Stimulated activated CD8-positive, alpha-beta memory T cell treated with anti-CD3 and anti-CD28 coated beads, Interleukin-4, amount 100 ng/mL, for 24 hours (primary cell): Measurements from ENCODE around the gene DISC1.

Experiments used
- DNase-seq: peaks from one replicate; pipeline ENCODE4 v3.0.0-alpha.2; 2020; ENCODE audit warnings: low read depth

DISC1 gene

DNA sequence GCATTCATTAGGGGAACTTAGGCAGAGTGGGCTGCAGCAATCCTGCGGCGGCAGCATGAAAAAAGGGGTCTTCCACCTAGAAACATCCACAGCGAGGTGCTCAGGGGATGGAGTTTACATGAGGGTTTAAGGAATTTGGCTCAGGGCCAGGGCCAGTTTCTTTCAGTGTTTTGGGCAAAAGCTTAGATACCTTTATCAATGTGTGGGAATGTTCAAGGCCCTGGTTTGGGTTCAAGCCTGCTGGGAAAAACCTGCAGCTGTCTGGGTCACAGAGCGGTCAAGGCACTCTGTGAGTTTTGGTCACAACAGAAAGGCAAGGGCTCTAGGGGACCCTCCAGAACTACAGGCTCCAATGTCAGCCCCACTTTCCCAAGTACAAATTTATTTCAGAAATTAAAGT is 230.3 kb downstream of the DISC1 start:
- DNase-seq, result no peak

DNA sequence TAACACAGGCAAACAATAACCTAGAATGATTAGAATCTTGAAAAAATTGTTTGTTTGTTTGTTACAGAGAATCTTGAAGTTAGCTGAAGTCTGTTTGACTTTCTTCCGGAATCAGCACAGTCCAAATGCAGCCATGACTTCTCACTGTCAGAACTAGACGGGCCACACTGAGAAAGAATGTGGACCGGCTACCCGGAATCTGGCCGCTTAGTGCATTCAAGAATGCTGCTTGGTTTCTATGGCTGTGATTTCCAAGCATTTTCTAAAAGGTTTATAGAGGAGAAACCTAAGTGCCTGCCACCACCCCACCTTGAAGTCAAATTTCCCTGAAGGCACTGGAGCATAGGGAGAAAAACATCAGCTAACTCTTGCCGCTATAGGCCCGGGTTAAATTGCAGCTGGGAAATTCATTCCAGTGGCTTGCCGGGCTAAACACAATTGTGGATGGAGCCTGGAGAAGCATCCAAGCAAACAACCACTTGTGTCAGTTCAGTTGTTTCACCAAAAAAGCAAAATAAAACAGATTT is 231.1 kb downstream of the DISC1 start:
- DNase-seq, result no peak

DNA sequence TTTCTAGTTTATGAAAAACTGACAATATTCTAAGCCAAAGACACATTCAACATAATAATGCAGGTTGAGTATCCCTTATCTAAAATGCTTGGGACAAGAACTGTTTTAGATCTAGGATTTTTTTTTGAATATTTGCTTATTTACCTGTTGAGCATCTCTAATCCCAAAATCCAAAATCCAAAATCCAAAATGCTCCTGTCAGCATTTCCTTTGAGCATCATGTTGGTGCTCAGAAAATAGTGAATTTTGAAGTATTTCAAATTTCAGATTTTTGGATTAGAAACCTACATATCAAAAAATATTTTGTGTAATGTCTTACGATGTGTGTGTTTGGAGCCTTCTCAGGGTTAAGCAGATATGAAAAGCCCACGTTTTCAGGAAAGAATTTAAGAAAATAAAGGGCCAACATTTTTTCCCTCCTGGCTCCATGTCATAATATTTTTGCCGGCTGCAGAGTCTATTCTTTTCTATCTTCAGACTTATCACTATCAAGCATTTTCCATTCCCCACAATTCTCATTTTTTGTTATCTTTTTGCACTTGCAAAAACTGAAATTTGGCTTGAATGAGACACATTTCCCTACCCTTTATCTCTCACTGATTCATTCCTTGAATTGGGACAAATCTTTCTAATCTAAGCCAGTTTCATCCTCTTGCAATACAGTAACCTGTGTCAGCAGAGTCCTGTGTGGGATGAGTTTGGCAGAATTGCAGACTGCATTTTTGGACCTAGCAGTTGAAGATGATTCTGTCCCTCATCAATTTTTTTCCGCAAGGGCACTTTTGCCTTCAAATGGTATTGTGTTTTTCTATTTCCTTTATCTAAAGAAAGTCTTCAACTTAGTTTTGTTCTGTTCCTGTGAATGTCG is 233.9 kb downstream of the DISC1 start:
- no peak for DNase-seq

DNA sequence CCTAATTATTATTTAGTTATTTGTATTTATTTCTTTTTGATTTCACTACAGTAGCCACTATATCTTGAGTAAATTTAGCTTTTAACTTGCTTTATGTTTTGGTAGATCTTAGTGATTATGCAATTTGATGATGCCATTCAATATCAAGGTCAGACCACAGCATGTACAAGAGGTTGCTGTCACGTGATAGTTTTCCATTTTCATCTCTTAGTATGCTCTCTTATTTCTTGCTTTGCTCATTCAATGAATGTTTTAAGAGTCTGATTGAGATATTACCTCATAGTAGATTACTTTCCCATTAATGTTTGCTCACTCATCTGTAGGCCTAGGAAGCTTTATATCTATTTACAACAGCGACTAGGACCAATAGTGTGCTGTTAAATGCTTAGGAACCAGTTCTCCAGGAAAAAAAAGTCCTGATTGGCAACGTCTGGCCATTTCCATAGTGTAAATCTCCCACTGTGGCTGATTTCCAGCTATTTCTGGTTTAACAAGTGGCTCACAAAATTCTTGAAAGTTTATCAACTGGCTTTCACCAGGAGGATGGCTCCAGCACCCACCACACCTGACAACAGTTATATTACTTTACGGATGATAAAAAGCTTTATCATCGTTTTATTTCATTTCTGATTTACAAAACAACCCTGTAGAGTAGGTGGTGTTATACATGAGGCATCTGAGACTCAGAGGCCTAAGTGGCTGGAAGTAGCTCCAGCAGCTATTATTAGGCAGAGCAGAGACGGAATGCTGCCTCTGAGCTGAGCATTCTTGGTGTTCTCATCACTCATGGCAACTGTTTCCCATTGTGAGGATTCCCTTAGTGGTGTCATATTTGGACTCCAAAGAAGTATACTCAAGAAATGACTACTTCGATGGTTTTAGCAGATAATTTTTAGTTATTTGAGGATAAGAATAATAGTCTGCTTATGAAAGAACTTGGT is 235.2 kb downstream of the DISC1 start:
- DNase-seq, result no peak

DNA sequence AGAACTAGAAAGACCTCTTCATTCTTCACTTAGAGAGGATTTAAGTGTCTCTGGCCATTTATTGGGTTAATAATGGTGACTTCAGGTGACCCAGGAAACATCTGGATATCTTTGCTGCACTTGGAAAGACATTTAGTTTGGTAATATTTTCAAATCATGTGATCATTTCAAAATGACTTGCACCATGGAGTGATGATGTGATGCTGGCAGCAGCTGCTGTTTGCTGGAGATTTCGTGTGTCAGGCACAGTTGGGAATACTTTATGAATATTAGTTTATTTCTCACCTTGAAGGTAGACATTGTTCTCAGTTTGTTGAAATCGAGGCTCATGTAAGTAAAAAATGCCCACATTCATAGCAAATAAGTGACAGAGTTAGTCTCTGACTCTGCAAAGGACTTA is 236.0 kb downstream of the DISC1 start:
- DNase-seq, result no peak

DNA sequence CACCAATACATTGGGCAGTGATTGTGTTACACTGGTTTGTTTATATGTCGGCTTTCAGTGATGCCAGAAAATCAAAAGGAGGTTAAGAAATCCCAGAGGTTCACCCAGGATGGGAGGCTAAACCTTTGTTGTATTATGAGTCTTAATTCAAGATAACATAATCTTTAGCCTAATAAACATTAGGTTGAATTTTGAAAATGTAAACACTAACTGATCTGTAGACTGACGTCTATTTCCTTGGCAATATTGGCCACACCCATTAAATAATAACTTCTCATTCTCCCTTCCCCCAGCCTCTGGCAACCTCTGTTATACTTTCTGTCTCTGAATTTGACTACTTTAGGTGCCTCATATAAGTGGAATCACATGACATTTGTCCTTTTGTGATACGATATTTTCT is 238.7 kb downstream of the DISC1 start:
- DNase-seq, result no peak

DNA sequence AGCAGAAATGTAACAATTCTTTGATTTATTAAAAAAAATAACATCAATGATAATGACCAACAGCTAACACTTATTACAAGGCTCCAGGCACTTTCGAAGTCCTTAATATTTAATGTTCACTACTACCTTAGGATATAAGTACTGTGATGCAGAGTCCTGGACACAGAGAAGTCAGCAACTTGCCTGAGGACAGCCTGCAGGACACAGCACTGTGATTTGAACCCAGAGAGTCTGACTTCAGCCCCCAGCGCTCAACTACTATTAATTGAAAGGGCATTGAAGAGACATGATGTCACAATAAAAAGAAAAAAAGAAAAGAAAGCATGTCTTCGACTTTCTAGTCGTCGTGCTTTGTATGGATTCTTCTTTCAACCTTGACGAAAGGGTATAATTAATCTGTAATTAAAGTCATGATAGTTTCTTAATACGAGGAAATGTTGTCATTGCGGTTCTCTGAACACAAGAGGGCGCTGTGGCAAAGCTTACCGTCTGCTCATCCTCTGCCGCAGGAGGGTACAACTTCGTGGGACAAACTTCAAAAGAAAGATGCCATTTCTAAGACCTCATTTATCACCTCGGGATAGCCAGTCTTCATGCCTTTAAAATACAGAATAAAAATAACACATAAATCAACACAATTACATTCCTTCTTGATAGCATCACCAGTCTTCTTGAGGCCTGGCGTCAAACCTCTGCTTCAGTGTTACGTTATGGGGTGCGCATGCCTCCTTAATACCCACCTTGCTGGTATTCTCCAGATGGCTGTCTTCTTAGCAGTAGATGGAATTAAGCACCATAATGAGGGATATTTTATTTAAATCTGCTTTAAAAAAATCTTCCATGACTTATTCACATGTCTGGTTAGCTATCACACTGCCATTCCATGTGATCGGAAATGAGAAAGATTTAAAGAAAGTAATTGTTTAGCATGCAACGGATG is 240.1 kb downstream of the DISC1 start:
- DNase-seq, result peak; percentile 19

DNA sequence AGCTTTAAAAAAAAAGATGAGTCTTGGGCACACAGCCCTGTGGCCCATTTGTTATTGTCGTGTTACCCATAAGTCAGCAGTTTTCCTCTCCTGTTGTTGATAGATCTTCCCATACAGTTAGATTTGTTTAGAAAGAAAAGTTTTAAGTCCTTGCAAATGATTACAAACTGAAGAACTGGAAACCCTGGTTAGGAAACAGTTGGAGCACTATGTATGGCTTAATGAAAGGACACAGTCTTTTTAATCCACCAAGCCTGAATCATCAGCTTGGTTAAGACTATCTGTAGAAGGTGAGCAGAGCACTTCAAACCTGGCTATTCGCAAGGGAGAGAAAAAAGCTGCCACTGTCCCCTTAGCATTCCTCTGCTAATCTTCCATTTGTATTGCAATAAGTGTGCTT is 241.0 kb downstream of the DISC1 start:
- no peak for DNase-seq

DNA sequence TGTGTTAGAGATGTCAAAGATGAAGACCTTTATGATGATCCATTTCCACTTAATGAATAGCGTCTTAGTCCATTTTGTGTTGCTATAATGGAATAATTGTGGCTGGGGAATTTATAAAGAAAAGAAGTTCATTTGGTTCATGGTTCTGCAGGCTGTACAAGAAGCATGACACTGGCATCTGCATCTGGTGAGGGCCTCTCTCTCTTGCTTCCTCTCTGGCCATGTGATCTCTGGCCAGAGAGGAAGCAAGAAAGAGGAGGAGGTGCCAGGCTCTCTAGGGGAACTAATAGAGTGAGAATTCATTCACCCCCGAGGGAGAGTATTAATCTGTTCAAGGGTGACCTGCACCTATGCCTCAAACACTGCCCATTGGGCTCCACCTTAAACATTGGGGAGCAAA is 242.8 kb downstream of the DISC1 start:
- no peak for DNase-seq

DNA sequence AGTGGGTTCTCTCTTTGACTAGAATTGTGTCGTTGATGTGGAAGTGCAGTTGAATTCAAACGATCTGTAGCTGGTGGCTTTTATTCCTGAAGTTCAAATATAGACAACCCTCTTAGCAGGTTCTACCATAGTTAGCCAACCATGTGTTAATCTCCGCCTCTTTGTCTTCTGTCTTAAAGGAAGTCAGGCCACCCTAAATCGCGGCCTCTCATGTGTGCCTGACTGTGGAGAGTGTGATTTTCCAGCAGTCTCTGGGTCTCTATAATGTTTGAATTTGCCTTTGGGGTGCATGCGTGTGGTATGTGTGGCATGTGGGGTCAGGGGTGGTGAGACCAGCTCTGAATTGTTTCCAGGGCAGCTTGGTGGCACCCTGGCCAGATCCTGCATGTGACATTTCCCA is 244.9 kb downstream of the DISC1 start:
- no peak for DNase-seq

DNA sequence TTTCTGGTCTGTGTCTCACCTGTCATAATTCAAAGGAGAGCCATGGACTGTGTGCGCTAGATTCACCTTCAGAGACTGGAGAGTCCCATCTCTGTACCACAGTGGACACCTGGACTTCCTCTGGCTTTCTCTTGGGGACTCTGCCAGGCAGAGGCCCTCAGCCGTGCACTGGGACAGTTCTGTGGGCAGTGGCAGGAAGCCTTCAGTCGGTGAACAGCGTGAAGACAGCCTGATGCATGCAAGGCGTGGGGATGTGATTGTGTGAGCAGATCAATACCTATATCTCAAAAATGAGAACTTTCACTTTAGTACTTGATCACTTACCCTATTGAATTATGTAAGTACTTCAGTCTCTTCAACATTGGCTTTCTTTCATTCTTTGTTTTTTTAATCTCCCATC is 245.3 kb downstream of the DISC1 start:
- no peak for DNase-seq

DNA sequence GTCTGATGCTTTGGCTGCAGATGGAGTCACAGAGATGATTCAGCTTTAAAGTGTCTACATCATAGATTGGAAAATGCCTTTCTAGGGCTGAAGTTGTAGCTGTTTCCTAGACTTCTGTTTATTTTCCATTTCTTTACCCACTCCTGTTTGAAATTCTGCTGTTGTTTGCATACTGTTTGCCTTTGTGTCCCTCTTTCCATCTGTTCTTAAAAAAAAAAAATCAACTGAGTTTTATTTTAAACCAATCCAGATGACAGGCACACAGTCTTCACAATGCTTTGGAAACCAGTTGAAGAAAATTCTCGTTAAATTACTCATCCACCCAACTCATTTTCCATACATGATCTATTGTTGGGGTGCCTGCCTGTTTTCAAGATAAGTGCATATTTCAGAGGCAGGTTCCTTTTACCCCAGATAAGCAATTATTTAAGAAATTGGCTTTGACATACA is 245.9 kb downstream of the DISC1 start:
- no peak for DNase-seq

DNA sequence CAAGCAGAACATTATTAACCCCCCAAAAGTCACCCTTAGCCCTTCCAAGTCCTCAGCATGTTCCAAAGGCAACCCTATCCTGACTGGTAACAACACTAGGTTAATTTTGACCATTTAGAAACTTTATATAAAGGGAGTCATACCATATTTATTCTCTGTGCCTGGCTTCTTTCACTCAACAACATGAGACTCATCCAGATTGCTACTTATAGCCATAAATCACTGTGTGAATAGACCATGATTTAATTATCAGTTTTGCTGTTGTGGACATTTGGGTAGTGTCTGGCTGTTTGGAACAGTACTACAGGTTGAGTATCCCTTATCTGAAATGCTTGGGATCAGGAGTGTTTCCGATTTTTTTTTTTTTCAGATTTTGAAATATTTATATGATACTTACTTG is 252.1 kb downstream of the DISC1 start:
- DNase-seq, result no peak

DNA sequence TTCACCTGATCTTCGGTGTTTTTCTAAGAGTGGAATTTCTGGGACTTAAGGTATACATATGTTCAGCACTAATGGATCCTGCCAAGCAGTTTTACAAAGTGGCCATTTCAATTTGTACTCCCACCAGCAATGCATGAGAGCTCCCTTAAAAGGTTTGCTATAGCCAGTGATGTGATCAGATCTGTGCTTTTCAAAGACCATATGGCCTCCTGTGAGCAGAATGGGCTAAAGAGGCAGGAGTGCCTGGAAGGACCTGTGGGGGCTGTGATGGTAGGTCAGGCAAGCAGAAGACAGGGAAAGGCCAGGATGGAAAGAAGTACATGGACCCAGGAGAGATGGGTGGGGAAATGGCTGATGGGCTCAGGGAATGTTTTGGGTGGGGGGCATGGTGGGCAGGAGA is 252.7 kb downstream of the DISC1 start:
- no peak for DNase-seq

DNA sequence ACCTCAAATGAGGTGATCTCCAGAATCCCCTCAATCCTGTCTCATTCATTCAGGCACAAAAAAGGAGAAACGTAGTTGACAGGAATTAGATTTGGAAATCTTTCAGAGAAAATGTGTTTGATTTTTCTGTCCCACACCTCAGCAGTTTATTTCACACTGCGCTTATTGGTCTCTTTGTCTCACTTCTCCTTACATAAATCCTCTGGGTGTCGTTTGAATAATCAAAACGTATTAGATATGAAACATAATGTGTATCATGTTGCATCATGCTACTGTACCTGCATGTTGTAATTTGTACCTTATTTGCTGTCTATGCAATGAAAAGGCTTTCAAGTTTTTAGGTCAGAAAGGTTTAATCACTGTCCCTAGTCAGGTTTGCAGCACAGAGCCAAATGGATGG is 255.7 kb downstream of the DISC1 start:
- no peak for DNase-seq

DNA sequence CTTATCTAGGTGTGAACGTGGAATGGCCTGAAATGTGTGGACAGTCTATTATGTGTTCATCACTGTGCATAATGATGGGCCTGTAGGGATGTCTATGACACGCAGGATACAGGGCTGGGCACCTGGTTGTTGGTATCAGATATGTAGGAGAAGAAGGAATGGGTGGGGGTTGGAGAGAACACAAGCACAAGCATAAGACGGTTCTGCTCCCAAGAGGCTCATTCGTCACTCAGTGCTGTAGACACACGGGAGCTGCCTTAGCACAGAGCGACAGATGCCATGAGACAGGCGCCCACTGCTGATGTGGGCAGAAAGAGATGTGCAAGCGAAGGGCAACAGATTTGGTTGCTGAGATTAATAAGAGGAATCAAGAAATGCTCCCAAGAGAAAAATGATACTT is 256.2 kb downstream of the DISC1 start:
- no peak for DNase-seq

DNA sequence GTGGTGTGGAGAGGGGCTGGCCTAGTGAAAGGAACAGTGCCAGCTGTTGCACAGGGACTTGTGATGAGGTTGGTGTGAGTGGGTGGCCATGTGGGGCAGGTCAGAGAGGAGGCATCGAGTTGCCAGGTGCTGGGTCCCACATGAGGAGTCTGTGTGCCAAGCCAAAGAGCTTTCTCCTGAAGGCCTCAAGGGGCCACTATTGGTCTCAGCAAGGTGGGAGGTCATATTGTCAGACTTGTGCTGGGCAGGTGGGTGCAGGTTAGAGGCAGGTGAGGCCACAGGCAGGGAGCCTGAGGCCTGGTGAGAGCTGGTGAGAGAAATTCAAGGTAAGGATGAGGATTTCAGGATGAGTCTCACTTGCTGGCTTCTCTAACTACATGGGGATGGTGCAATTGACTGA is 256.8 kb downstream of the DISC1 start:
- DNase-seq, result no peak

DNA sequence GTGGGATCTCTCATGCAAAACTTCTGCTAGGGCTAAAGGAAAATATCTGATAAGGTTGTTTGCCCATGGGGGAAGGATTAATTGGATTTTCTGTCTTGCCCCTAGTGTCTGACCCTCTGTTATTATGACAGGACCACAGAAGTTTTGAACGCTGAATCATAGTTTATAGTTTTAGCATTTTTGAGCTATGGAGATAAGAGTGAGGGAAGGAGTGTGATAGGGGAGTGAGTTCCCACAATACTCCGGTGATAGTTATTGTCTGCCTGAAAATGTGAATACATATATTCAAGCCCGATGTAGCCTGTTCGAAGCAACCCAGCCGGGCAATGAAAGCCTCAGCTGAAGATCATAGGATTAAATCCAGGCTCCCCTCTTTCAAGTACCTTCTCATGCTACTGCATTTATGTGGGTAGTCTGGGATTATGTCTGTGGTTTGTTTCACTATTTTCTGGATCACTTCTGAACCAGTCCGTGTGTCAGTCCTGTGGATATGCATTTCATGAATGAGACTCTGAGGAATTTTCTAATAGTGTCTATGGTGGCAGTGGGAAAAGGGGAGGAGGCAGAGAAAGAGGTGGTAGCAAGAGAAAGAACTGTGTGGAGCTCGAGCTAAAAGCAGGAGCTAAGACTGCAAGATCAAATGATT is 258.7 kb downstream of the DISC1 start:
- no peak for DNase-seq

DNA sequence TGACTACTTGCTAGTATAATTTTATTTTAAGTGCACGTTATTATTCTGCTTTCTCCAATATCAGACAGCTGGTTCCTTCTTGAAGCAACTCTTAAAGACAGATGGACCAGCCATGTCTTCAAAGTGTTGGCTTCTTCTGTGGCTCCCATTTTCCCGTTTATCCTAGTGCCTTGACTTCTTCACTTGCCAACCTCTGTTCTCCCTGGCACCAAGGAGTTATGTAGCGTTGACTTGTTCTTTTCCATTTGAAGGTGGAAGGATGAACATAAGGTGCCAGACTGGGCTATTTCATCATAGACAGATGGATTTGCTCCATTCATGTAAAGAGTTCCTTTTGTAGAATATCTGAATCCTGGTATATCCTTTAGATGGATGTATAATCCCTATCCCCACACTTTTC is 260.6 kb downstream of the DISC1 start:
- no peak for DNase-seq

DNA sequence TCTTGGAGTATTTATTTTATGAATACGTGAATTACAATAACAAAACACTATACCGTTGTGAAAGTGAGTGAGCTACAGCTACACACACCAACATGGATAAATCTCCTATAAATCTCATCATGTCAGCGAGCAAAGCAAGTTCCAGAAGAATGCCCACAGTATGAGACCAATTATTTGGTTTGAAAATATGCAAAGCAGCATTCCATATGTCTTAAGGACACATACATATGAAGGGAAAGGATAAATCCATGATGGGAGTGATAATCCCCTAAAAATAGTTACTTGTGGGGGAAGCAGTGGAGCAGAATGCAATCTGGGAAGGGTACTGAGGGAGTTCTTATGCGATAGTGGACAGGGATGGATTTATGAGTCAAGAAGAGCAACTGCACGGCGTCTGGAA is 261.3 kb downstream of the DISC1 start:
- no peak for DNase-seq

DNA sequence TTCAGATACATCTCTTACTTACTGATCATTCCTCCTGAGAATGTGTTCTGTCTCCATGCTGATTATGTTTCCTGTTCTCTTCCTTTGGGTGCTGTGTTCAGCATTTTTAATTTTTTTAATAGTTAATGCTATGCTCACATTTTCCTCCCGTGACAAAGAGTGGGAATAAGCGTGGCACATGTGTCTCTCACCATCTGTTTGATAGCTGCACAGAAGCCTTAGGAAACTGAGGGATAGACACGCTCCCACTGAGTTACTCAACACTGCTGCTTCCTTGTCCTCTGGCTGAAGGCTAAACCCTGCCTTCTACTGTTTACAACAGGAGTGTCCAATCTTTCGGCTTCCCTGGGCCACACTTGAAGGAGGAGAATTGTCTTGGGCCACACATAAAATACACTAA is 264.2 kb downstream of the DISC1 start:
- DNase-seq, result no peak
